Measurements from ENCODE around the gene S1PR5.
"Not testable (repeated sequence)": the region's sequence is repeated elsewhere in the genome, so short reads cannot be mapped to it uniquely, and the experiment has no call there.

S1PR5 gene, protein sequence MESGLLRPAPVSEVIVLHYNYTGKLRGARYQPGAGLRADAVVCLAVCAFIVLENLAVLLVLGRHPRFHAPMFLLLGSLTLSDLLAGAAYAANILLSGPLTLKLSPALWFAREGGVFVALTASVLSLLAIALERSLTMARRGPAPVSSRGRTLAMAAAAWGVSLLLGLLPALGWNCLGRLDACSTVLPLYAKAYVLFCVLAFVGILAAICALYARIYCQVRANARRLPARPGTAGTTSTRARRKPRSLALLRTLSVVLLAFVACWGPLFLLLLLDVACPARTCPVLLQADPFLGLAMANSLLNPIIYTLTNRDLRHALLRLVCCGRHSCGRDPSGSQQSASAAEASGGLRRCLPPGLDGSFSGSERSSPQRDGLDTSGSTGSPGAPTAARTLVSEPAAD

DNA sequence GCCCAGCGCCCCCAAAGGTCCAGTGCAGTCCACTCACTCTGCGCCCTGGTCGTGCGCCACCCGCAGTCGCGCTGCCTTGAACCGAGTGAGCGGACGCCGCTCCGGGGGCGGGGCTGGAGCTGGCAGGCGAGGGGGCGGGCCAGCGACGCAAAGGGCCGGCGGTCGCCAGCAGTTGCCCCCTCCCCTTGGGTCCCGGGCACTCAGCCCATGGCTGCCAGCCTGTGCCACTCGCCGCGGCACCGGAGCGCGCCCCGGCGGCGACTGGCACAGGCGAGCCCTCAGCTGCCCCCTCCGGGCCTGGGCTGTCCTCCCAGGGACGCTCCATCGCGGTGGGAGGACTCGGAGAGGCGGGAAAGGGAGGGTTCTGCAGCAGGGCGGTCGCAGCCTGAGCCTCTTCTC lies at the start of gene S1PR5:
Gene S1PR5 (minus strand): TSS at position 87 of the 399 bp plus-strand sequence. CDS start 2,436 bp downstream, outside the sequence.
- no peak for DNase-seq (ENCODE audit: low read depth in 3 of 3)

DNA sequence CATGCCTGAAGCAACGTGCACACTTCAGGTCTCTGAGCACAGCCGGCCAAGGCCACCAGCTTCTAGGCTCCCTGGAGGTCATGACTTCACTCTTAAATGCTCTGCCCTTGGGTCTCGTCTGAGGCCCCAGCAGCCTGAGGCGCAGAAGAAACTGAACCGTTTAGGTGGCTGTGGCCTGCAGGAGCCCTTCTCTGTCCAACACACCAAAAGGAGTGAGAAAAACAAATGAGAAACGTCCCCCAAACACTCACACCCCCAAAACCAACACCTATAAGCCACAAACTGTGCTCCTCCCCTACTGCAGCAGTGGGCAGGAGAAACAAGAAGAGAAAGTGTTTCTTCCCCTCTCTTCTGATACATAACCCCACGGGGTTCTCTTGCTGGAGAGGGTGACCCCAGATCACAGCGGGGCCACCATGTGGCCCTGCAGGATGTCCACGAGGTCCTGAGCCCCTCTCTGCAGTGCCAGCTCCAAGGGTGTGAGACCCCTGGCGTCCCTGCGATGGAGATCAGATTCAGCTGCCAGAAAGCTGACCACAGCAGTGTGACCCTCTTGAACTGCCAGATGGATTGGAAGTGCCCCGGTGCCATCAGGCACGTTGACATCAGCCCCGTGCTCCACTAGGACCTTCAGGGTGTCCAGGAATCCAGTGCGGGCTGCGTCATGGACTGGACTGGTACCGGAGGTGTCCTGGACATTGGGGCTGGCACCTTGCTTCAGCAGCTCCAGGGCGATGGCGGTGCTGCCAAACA lies 49.6 kb upstream of the S1PR5 start:
- DNase-seq (ENCODE audit: low read depth in 3 of 3): no peak

DNA sequence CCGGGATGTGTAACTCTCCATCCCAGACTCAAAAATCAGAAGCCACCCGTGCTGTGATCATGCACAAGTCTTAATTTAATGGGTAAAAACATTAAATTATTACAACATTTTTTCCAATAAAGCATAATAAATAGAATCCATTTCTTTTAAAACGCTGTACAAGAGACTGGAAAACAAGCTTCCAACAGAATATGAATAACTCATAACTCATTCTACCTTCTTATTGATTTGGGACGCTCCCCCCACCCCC lies 49.1 kb upstream of the S1PR5 start:
- DNase-seq (ENCODE audit: low read depth in 3 of 3): no peak

DNA sequence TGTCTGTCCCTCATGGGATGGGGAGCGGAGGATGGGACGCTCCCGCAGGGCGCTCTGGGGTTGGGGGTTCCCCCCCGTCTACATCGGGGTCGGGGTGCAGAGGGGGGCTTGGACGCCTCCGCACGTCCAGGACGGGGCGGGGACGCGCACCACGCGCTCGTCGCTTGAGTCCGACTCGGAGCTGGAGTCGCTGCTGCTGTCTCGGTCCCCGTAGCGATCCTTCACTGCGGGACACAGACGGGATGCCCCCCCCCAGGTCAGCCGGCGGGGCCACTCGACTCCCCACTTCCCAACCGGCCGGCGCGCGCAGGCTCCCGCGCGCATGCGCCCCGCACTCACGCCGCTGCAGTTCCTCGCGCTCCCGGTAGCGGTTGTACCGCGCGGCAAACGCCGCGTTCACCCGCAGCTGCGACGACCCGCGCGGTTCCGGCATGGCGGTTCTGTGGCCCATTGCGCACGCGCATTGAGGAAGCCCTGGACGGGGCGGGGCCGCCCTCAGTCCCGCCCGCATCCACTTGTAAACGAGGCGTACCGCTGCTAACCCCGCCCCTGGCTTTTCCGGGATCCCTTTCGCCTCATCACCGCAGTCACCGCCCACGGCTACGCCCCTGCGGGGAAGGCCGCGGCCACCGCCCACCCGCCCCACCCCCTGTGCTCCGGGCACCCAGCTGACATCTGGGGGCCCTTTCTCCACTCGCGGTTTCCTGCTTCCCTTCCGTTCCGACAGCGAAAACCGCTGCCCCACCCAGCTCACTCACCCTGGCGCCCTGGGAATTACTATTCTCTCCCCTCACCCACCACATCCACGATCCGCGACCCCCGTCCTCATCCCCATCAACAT lies 48.5 kb upstream of the S1PR5 start, which contains the start of gene KRI1:
Gene KRI1 (minus strand): TSS at position 444 of the 841 bp plus-strand sequence. CDS start 11 bp downstream, at position 433.
- peak; percentile 97 to 99 (median 98) for DNase-seq (ENCODE audit: low read depth in 3 of 3)

DNA sequence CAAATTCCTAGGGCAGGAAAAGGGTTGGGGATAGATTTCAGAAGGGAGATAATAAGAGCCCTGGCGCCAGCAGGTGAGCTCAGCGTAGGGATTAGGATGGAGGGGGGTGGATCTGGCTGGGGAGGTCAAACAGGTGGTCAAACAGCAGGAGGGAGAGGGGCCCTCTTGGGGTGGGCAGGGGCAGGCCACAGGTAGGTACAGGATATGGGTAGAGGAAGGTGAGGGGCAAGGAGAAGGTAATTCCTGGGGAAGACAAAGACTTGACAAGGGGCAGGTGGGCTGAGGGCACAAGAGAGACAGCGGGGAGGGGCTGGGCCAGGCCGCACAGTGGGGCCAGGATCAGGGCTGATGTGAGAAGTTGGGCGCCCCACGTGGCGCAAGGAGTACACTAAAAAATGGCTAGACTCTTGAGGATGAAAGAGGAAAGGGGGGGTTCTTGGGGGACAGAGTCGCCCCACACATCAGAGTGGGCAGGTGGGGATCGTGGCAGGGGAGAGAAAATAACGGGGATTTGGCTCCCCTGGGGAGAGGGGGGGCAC lies 47.9 kb upstream of the S1PR5 start:
- DNase-seq (ENCODE audit: low read depth in 3 of 3): no peak

DNA sequence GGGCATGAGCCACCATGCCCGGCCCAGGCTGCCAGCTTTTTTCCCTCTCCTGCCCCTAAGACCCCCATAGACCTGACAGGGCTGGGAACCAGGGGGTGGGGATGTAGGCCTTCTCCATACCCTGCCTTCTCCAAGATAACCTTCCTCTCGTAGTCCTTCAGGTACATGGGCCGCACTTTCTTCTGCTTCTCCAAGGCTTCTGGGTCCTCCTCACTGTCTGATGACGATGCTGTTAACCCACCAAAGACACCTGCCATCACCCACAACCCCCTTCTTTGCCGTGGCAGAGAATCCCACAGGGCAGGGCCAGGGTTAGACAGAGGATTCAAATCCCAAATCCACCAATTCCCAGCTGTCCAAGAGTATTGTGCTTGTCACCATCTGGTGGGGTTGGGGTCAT lies 45.4 kb upstream of the S1PR5 start:
- no peak for DNase-seq (ENCODE audit: low read depth in 3 of 3)

DNA sequence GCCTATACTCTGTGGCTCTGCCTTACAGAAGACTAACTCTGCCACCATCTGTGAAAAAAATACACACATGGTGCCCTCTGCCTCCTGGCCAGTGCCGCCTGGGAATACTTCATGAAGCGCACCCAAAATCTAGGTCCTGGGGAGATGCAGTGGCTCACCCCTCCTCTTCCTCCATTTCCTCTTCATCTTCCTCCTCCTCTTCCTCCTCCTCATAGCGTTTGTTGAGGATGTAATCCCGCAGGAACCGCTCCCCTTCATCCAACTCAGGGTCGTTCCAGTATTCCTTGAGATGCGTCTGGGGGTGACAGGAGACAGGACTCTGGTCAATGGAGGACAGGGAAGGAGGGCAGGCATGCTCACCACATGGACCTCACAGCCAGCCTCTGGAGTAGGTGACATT lies 42.9 kb upstream of the S1PR5 start:
- DNase-seq (ENCODE audit: low read depth in 3 of 3): no peak

DNA sequence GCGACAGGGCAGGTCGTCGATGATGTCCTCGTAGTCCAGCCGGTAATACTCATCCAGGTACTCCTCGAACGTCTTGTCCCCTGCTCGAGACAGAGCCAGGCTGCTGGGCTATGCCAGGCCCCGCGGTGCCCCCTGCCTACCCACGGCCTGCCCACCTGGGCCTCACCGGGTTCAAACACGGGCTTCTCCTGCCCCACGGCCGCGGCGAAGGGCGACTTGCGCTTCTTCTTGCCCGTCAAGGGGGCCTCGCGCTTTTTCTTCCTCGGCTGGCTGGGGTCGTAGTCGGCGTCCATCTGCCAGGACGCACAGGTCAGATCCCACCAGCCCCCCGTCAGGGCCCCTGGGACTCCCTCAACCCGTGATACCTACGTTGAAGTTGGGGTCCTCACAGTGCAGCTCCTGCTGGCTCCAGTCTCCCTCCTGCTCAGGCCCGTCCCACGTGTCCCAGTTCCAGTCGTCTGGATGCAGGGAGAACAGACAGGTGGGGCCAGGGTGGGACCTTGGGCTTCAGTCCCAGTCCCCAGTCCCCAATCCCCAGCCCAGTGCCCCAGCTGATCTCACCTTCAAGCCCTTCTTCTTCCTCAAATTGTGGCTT lies 40.5 kb upstream of the S1PR5 start:
- DNase-seq (ENCODE audit: low read depth in 3 of 3): no peak

DNA sequence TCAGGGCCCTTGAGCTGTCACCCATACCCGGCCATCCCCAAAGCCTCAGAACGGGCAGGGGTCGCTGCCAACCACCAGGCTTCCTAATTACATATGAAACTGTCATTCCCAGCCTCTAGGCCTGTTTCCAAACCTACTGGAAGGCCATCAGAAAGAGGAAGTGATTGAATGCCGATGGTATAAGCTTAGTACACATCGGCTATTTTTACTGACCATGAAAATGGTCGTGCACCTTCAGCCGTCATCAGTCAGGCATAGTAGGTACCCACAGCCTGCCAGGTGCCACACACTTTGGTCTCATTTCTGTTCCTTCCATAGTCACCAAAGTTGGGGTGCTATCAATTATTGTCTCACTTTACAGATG lies 38.3 kb upstream of the S1PR5 start:
- DNase-seq (ENCODE audit: low read depth in 3 of 3): no peak

DNA sequence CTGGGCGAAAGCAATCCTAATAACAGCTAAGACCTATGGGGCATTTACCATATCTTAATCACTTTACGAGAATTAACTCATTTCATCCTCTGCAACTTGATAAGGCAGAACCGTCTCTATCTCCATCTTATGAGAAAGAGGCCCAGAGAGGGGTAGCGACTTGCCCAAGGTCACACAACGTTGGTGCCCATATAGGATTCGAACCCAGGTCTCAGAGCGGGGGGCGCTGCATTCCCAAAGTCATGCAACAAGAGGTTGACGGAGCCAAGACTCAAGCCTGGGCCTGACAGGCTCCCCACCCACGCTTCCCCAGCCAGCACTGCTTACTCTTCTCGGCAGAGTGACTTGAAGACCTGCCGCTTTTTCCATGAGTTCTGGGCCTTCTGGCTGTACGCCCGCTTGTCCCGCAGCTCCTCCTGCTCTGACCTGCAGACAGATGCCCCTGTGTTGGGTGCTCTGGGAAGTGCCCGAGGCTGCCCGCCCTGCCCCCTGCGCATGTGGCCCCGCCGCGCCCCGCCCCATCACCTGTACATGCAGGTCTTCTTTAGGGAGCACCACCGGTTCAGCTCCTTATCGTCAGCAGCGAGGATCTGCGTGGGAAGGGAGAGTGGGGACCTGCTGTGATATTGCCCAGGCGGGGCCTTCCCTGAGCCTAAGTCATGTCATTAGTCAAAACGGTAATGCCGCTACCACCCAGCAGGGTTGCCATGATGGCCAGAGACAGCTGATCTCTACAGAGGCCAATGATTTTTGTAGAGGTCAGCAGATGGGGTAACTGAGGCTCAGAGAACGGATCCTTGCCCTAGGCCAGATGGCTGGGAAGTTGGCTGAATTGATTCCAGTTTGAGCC lies 37.7 kb upstream of the S1PR5 start:
- no peak for DNase-seq (ENCODE audit: low read depth in 3 of 3)

DNA sequence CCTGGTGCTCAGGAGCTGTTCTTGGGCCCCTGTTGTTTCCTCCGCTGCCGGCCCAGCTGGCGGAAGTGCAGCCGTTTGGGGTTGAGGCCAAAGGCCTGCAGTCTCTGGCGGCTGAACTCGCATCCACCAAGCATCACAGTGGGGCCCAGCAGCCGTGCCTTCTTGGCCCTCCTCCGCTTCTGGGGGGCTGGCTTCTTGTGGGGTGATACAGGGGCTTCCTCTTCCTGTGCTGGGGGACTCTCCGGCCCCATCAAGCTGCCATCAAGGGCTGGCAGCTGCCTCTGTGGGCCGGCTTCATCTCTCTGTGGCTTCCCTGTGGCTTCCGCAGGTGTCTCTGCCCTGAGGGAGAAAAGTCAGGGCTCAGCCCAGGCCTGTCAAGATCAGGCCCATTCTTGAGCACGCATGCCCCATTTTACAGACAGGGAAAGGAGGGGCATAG lies 36.7 kb upstream of the S1PR5 start:
- DNase-seq (ENCODE audit: low read depth in 3 of 3): no peak

DNA sequence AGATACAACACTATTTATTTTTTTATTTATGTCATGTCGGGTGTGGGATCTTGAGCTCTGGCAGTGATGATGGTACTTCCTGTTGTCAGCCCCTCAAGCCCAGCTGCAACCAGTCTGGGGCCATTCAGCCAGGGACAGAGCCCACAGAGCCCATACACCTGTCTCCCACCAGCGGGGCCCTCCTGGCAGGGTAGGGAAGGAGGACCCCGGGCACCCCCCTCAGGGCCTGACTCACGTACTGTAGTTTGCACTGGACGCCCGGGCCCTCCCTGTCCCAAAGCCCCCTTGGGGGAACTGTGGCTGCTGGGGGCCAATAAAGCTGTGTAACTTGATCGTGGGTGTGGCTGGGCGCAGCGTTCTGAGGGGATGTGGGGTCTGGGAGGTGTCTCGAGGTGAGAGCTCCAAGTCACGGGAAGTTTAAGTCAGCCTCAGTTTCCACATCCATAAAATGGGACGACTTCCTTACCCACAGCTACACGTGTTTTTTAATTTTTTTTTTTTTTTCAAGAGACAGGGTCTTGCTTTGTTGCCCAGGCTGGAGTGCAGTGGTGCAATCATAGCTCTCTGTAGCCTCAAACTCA lies 35.9 kb upstream of the S1PR5 start:
- DNase-seq (ENCODE audit: low read depth in 3 of 3): no peak

DNA sequence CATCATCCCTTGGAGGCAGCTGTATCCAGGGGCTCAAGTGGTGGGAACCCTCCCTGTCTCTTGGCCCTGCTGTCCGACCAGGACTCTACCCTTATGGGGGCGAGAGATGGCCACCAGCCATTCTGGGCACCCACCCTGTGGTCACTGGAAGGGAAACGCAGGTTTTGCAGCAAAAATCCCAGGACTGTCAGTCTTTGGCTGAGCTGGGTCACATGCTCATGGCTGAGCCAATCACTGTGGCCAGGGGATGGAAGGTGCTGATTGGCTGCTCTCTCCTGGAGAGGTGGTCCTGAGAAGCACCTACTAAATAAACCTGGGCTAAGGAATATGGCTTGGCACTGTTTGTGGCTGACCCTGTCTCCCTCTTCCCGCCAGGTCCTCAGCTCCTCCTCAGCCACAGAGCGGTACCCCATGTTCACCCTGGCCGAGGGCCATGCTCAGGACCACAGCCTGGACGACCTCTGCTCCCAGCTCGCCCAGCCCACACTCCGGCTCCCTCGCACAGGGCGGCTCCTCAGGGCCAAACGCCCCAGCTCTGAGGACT lies 35.3 kb upstream of the S1PR5 start:
- no peak for DNase-seq (ENCODE audit: low read depth in 3 of 3)

DNA sequence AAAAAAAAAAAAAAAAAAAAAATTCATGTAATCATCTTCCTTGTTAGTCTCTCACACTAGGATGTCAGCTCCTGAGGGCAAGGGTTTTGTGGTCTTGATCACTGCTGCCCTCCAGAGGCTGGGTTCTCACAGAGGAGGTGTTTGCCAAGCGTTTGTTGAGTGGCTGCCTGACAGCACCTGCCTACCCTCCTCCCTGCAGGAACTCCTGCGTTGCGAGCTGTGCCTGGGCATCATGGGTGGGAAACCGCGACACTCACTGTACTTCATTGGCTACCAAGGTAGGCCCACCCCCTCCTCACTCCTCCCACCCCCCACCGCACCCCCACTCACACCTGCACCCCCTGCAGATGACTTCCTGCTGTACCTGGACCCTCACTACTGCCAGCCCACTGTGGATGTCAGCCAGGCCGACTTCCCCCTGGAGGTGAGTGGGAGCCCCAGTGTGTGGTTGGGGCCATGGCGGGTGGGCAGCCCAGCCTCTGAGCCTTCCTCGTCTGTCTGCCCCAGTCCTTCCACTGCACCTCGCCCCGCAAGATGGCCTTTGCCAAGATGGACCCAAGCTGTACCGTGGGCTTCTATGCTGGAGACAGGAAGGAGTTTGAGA lies 34.6 kb upstream of the S1PR5 start:
- no peak for DNase-seq (ENCODE audit: low read depth in 3 of 3)

DNA sequence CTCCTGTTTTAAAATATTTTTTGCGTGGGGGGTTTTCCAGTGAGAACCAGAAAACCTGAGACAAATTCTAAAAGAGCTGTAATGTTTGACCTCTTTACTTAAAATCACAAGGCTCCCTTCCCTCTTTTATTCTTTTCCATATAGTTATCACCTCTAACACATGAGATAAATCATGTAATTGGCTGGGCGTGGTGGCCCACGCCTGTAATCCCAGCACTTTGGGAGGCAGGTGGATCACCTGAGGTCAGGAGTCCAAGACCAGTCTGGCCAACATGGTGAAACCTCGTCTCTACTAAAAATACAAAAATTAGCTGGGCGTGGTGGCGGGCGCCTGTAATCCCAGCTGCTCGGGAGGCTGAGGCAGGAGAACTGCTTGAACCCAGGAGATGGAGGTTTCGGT lies 33.8 kb upstream of the S1PR5 start:
- DNase-seq (ENCODE audit: low read depth in 3 of 3): not testable (repeated sequence)

DNA sequence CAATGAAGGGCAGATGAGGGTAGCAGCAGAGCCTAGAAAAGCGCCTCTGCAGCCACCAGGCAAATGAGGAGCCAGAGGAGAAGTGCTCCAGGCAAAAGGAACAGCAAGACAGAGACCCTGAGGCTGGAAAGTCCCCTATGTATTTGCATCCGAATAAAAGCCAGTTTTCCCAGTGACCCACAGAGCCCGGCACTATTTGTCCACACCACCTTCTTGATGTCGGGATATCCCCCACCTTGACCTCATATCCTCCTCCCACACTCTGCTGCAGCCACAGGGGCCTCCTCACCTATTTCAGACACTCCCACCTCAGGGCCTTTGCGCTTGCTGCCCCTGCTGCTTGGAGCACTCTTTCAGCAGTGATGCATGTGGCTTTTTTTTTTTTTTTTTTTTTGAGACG lies 33.1 kb upstream of the S1PR5 start:
- DNase-seq (ENCODE audit: low read depth in 3 of 3): no peak

DNA sequence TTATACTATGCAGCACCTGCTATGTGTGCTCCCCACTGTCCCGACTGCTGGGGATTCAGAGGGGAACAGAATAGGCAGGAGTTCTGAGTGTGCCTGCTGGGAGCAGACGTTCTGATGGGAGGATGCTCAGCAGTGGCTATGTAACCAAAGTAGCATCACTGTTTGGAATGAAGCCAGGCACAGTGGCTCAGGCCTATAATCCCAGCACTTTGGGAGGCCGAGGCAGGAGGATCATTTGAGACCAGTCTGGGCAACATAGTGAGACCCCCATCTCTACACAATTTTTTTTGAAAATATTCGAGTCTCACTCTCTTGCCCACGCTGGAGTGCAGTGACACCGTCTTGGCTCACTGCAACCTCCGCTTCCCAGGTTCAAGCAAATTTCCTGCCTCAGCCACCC lies 32.5 kb upstream of the S1PR5 start:
- no peak for DNase-seq (ENCODE audit: low read depth in 3 of 3)

DNA sequence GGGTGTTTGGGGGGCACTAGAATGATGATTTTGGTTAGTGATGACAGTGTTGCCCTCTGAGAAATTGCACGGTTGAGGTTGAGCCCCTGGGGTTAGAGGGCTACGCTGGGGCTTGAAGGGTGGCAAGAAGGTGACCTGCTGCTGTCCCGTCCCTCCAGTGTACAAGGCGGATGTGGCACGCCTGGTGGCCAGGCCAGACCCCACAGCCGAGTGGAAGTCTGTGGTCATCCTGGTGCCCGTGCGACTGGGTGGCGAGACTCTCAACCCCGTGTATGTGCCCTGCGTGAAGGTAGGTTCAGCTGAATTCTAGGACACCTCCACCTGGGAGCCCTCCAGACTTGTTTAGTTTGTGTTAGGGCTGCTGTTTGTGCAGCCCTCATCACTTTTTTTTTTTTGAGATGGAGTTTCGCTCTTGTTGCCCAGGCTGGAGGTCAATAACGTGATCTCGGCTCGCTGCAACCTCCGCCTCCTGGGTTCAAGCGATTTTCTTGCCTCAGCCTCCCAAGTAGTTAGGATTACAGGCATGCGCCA lies 31.6 kb upstream of the S1PR5 start:
- DNase-seq (ENCODE audit: low read depth in 3 of 3): no peak

DNA sequence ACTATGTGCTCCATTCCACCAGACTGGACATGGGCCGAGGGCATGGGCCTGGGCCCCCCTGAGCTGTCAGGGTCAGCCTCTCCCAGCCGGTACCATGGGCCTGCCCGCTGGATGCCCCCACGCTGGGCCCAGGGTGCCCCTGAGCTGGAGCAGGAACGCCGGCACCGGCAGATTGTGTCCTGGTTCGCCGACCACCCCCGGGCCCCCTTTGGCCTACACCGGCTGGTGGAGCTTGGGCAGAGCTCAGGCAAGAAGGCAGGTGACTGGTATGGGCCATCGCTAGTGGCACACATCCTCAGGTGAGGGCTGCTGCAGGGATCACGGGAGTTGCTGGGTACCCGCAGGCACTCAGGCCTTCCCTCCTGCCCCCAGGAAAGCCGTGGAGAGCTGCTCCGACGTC lies 29.6 kb upstream of the S1PR5 start:
- no peak for DNase-seq (ENCODE audit: low read depth in 3 of 3)
